T-cell (primary cell): ENCODE results near the gene ACVR1B. TPM values are rescaled to one million over a fixed set of nuclear protein-coding genes. Genes with fewer than 3 reads are reported as not detected.

Experiments
- ATAC-seq, 4 experiments: fragments of 200-7000 bp in 3 of 4; fragments of 150-1000 bp in 1 of 4; cut with Tn5 transposase; replicated peaks in 1 of 4; 1 replicate in 3 of 4; 2 replicates in 1 of 4; pipeline ENCODE4 v1.10.0; 2021; ENCODE audit warnings: moderate library complexity in 3 of 4, mild to moderate bottlenecking in 2 of 4, moderate number of reproducible peaks in 1 of 4
- CTCF ChIA-PET, 2 donors: fragments of 300-600 bp; sonication (Branson Sonifier 250); formaldehyde crosslinking; loops; one replicate each; lab custom pipeline; 2022; ENCODE audit warnings: antibody characterized with exemption in 2 of 2; lab: Charles Lee
- POLR2A ChIA-PET, 2 donors: fragments of 300-600 bp; sonication (Branson Sonifier 250); formaldehyde crosslinking; loops; one replicate each; lab custom pipeline; 2022; ENCODE audit warnings: antibody characterized with exemption in 2 of 2; lab: Charles Lee
- DNase-seq, 35 experiments: peaks; one replicate each; pipeline versions ENCODE4 v3.0.0 to v3.0.0-alpha.2; 2013 to 2023
- H3K27ac ChIP-seq: one replicate; pipeline ENCODE4 v1.5.1; 2013; ENCODE audit warnings: low read length
- H3K27me3 ChIP-seq, 2 experiments: replicated peaks in 1 of 2; 1 replicate in 1 of 2; 2 replicates in 1 of 2; pipeline versions ENCODE4 v1.6.1 to v1.7.0; 2013; ENCODE audit warnings: low read length in 1 of 2, mixed read lengths in 1 of 2; ENCODE audit not compliant: control insufficient read depth in 2 of 2, insufficient read depth in 2 of 2; ENCODE audit errors: extremely low read depth in 1 of 2
- H3K36me3 ChIP-seq, 2 donors: 1 replicate in 1 of 2; 2 replicates in 1 of 2; pipeline versions ENCODE4 v1.6.1 to v1.7.0; 2013; ENCODE audit warnings: low read length in 1 of 2; ENCODE audit not compliant: control insufficient read depth in 2 of 2, insufficient read depth in 1 of 2; ENCODE audit errors: extremely low read depth in 1 of 2
- H3K4me1 ChIP-seq, 2 experiments: 1 replicate in 1 of 2; 2 replicates in 1 of 2; pipeline versions ENCODE4 v1.6.1 to v1.7.0; 2013; ENCODE audit warnings: low read length in 2 of 2, mixed read lengths in 1 of 2; ENCODE audit not compliant: insufficient read depth in 2 of 2, control insufficient read depth in 1 of 2; ENCODE audit errors: extremely low read depth in 1 of 2
- H3K4me3 ChIP-seq, 2 donors: 1 replicate in 1 of 2; 2 replicates in 1 of 2; pipeline versions ENCODE4 v1.5.1 to v1.7.0; 2013; ENCODE audit warnings: mild to moderate bottlenecking in 2 of 2, low read length in 1 of 2, moderate library complexity in 1 of 2; ENCODE audit not compliant: control insufficient read depth in 1 of 2; ENCODE audit errors: extremely low read depth in 1 of 2
- H3K9me3 ChIP-seq: 2 replicates; pipeline ENCODE4 v1.7.0; 2013
- H3K27ac Mint-ChIP-seq, 2 donors: one replicate each; pipeline ENCODE4 v1.8.0; 2020 to 2021; ENCODE audit warnings: mild to moderate bottlenecking in 2 of 2, mixed read lengths in 2 of 2
- H3K27me3 Mint-ChIP-seq, 2 donors: one replicate each; pipeline ENCODE4 v1.8.0; 2021 to 2022; ENCODE audit warnings: mixed read lengths in 2 of 2
- H3K36me3 Mint-ChIP-seq: one replicate; pipeline ENCODE4 v1.8.0; 2021; ENCODE audit warnings: mixed read lengths
- H3K4me1 Mint-ChIP-seq, 3 donors: one replicate each; pipeline ENCODE4 v1.8.0; 2020 to 2022; ENCODE audit warnings: mixed read lengths in 3 of 3, mild to moderate bottlenecking in 1 of 3
- H3K4me3 Mint-ChIP-seq, 3 donors: one replicate each; pipeline ENCODE4 v1.8.0; 2020 to 2022; ENCODE audit warnings: mild to moderate bottlenecking in 3 of 3, mixed read lengths in 3 of 3, moderate library complexity in 3 of 3
- H3K9me3 Mint-ChIP-seq, 3 donors: one replicate each; pipeline ENCODE4 v1.8.0; 2020 to 2022; ENCODE audit warnings: mixed read lengths in 3 of 3
- WGBS: methylation state at CpG from one replicate; pipeline ENCODE4 v1.1.5; 2013; ENCODE audit warnings: missing lambda C conversion rate; ENCODE audit not compliant: insufficient coverage; 5-methylcytosine and 5-hydroxymethylcytosine counted together
- total RNA-seq, 35 experiments: library from RNA in 6 of 35; stranded (reverse) in 6 of 35; fragments of 120-200 nt in 1 of 35; gene quantifications; one replicate each; pipeline versions ENCODE4 v1.2.1 to v1.2.4 and lab custom pipeline; 2013 to 2026

ACVR1B gene
- total RNA-seq, 5 donors from 2014 or later (not counting 1 experiment from before 2014, with no cell fraction given): 9.0 to 12.6 (median 11.8) TPM

GRCh38 chr12:52022841-52023181 lies 71.3 kb downstream of the ACVR1B start:
- Mint-ChIP-seq H3K4me1 (peaks cover 37 to 42% (median 41%) of the 10 kb centered on the region in 3 donors), H3K27ac (peak overlapping the region in 1 of 2 donors; percentile 65), H3K27me3 (no peaks in the 10 kb centered on the region), H3K9me3 (no peaks in the 10 kb centered on the region), H3K4me3 (peak overlapping the region; percentile 74 to 85 (median 81)), H3K36me3 (no peaks in the 10 kb centered on the region)
- H3K27me3 ChIP-seq: peaks cover 0 to 3% of the 10 kb centered on the region in 2 experiments
- 9% methylated on average over 14 of the region's 14 CpGs for WGBS
- ChIA-PET CTCF (interaction anchor here (0.5 to 5.6 kb wide), 21 partner anchors 10 to 1594 kb away, joined by 3 to 116 read pairs (median 4); partner anchors contain the start of genes ATG101 (in 1 of the 2), CSRNP2 (in 1 of the 2) and TAMALIN (in 1 of the 2)), POLR2A (interaction anchor here (0.5 to 2.4 kb wide), 5 partner anchors 10 to 16 kb away, joined by 3 to 15 read pairs (median 6); partner anchors contain the start of gene TAMALIN (in 2 of the 2))
- H3K4me3 ChIP-seq: peak overlapping the region; percentile 52 to 55
- H3K9me3 ChIP-seq: no peaks in the 10 kb centered on the region
- peak overlapping the region; percentile 17 for H3K27ac ChIP-seq
- no peak for ATAC-seq
- peaks cover 9 to 48% of the 10 kb centered on the region in 2 experiments for H3K4me1 ChIP-seq
- H3K36me3 ChIP-seq: no peaks in the 10 kb centered on the region
- DNase-seq: peak in 1 of 35 experiments; percentile 26

GRCh38 chr12:52023182-52023975 lies 71.9 kb downstream of the ACVR1B start:
- H3K36me3 ChIP-seq: no peaks in the 10 kb centered on the region
- H3K27ac Mint-ChIP-seq: peak overlapping the region; percentile 92 to 96
- under 1% methylated on average over 48 of the region's 70 CpGs for WGBS
- H3K9me3 Mint-ChIP-seq: no peaks in the 10 kb centered on the region
- peak overlapping the region; percentile 61 for H3K27ac ChIP-seq
- H3K4me3 Mint-ChIP-seq: peak overlapping the region; percentile 74 to 85 (median 81)
- peaks cover 37 to 42% (median 41%) of the 10 kb centered on the region in 3 donors for H3K4me1 Mint-ChIP-seq
- H3K27me3 ChIP-seq: peaks cover 0 to 3% of the 10 kb centered on the region in 2 experiments
- ChIA-PET CTCF (interaction anchor here (0.5 to 5.6 kb wide), 23 partner anchors 8 to 1594 kb away, joined by 3 to 116 read pairs (median 4); partner anchors contain the start of genes ATG101 (in 1 of the 2), CSRNP2 (in 1 of the 2) and TAMALIN (in 1 of the 2)), POLR2A (interaction anchor here (0.6 to 2.4 kb wide), 8 partner anchors 11 to 1004 kb away, joined by 3 to 17 read pairs (median 8); partner anchors contain the start of gene TAMALIN (in 2 of the 2))
- no peaks in the 10 kb centered on the region for H3K36me3 Mint-ChIP-seq
- DNase-seq (peak; percentile 70 to 94 (median 88)), ATAC-seq (peak; percentile 61 to 78 (median 72))
- peak overlapping the region; percentile 52 to 55 for H3K4me3 ChIP-seq
- no peaks in the 10 kb centered on the region for H3K9me3 ChIP-seq
- H3K4me1 ChIP-seq: peaks cover 9 to 48% of the 10 kb centered on the region in 2 experiments
- no peaks in the 10 kb centered on the region for H3K27me3 Mint-ChIP-seq

GRCh38 chr12:52023976-52024688 lies 72.6 kb downstream of the ACVR1B start:
- H3K4me3 ChIP-seq: peak overlapping the region; percentile 49 to 55
- ATAC-seq (peak; percentile 1 to 11 (median 6)), DNase-seq (no peak)
- 28% methylated on average over 13 of the region's 20 CpGs for WGBS
- no peaks in the 10 kb centered on the region for H3K36me3 Mint-ChIP-seq
- H3K4me1 ChIP-seq: peaks cover 9 to 48% of the 10 kb centered on the region in 2 experiments
- POLR2A ChIA-PET: interaction anchor here (0.6 to 1.2 kb wide), 5 partner anchors 12 to 34 kb away, joined by 3 to 11 read pairs (median 6); no protein-coding TSS in a partner anchor
- peak overlapping the region; percentile 74 to 85 (median 81) for H3K4me3 Mint-ChIP-seq
- CTCF ChIA-PET: interaction anchor here (0.6 to 5.6 kb wide), 24 partner anchors 7 to 1373 kb away, joined by 3 to 116 read pairs (median 10); partner anchors contain the start of genes TAMALIN (in 2 of the 2), ATG101 (in 1 of the 2) and NR4A1 (in 1 of the 2)
- H3K9me3 Mint-ChIP-seq: no peaks in the 10 kb centered on the region
- no peaks in the 10 kb centered on the region for H3K36me3 ChIP-seq
- H3K27ac ChIP-seq: peak overlapping the region; percentile 61
- no peaks in the 10 kb centered on the region for H3K9me3 ChIP-seq
- no peaks in the 10 kb centered on the region for H3K27me3 Mint-ChIP-seq
- peaks cover 0 to 3% of the 10 kb centered on the region in 2 experiments for H3K27me3 ChIP-seq
- peaks cover 37 to 42% (median 41%) of the 10 kb centered on the region in 3 donors for H3K4me1 Mint-ChIP-seq
- peak overlapping the region; percentile 92 to 96 for H3K27ac Mint-ChIP-seq

GRCh38 chr12:52024845-52025230 lies 73.3 kb downstream of the ACVR1B start:
- CTCF ChIA-PET: interaction anchor here (0.6 to 5.6 kb wide), 47 partner anchors 9 to 1372 kb away, joined by 3 to 116 read pairs (median 5); partner anchors contain the start of genes ATG101 (in 2 of the 2), TAMALIN (in 2 of the 2), NR4A1 (in 1 of the 2) and SPRYD3 (in 1 of the 2)
- POLR2A ChIA-PET: interaction anchor here (0.5 to 1.6 kb wide), 7 partner anchors 18 to 1452 kb away, joined by 3 to 16 read pairs (median 6); partner anchors contain the start of genes ATG101 (in 1 of the 2), NR4A1 (in 1 of the 2) and TAMALIN (in 1 of the 2)
- Histone ChIP-seq H3K4me1 (peaks cover 9 to 48% of the 10 kb centered on the region in 2 experiments), H3K27ac (peak overlapping the region; percentile 61), H3K4me3 (peak overlapping the region; percentile 30 to 49), H3K9me3 (no peaks in the 10 kb centered on the region), H3K36me3 (no peaks in the 10 kb centered on the region), H3K27me3 (peaks cover 0 to 3% of the 10 kb centered on the region in 2 experiments)
- H3K4me3 Mint-ChIP-seq: peak overlapping the region; percentile 74 to 85 (median 81)
- H3K9me3 Mint-ChIP-seq: no peaks in the 10 kb centered on the region
- DNase-seq: peak in 2 of 35 experiments; percentile 31 to 56
- WGBS: 33% methylated on average over 10 of the region's 15 CpGs
- peaks cover 37 to 42% (median 40%) of the 10 kb centered on the region in 3 donors for H3K4me1 Mint-ChIP-seq
- H3K36me3 Mint-ChIP-seq: no peaks in the 10 kb centered on the region
- ATAC-seq: peak in 1 of 4 experiments; percentile 13
- H3K27ac Mint-ChIP-seq: peak overlapping the region; percentile 92 to 96
- H3K27me3 Mint-ChIP-seq: no peaks in the 10 kb centered on the region

- DNase-seq (no peak), ATAC-seq (no peak)
- Histone ChIP-seq H3K27me3 (no peaks in the 10 kb centered on the region), H3K4me1 (peaks cover 9 to 38% of the 10 kb centered on the region in 2 experiments), H3K4me3 (no peak overlapping the region), H3K9me3 (no peaks in the 10 kb centered on the region), H3K36me3 (no peaks in the 10 kb centered on the region), H3K27ac (peak overlapping the region; percentile 61)
- H3K36me3 Mint-ChIP-seq: no peaks in the 10 kb centered on the region
- H3K4me1 Mint-ChIP-seq: peaks cover 26 to 30% (median 26%) of the 10 kb centered on the region in 3 donors
- no peak overlapping the region for H3K4me3 Mint-ChIP-seq
- H3K27me3 Mint-ChIP-seq: no peaks in the 10 kb centered on the region
- ChIA-PET CTCF (interaction anchor here (0.6 to 5.6 kb wide), 28 partner anchors 10 to 657 kb away, joined by 3 to 116 read pairs (median 7); partner anchors contain the start of genes ATG101 (in 2 of the 2), TAMALIN (in 2 of the 2) and NR4A1 (in 1 of the 2)), POLR2A (interaction anchor here in 1 of 2 donors (1.6 kb wide), 1 partner anchor 26 kb away, joined by 16 read pairs; the partner anchor contains the start of gene NR4A1)
- peak overlapping the region; percentile 92 to 96 for H3K27ac Mint-ChIP-seq
- no peaks in the 10 kb centered on the region for H3K9me3 Mint-ChIP-seq
- 92% methylated on average over 3 of the region's 5 CpGs for WGBS
These were observed 74.8 kb downstream of the ACVR1B start for GRCh38 chr12:52026263-52026662.
